ENCODE data around the gene C6orf163. TPM values are rescaled to one million over a fixed set of nuclear protein-coding genes. Genes with fewer than 3 reads are reported as not detected.

The C6orf163 gene
- total RNA-seq, 1 experiment from 2014 or later: 1.2 TPM

DNA sequence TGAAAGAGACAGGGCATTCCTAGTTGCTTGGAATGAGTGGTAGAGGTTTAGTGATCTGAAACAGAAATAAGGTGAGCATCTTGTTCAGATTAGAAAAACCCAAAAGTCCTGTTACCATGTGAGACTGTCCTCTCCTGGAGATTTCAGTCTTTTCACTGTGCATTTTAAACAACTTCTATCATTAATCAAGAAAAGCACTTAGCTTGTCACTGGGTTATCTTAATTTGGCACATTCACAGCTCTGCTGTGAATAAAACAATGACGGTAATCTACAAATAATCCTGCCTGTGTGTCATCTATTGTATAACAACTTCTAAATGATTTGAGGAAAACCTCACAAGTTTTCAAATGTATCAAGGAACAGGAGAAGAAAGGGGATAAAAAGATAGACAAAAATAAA lies 31.8 kb upstream of the C6orf163 start:
- Histone ChIP-seq H3K56ac (ENCODE audit: insufficient read length, low read depth, low read length) (no peak overlapping the region), H2BK12ac (ENCODE audit: insufficient read length, low read depth, low read length) (no peak overlapping the region), H2BK5ac (ENCODE audit: insufficient read length, low read length) (no peak overlapping the region), H3K14ac (ENCODE audit: insufficient read depth, low read length) (no peak overlapping the region), H3K23me2 (ENCODE audit: insufficient read length, low read depth, low read length, poor library complexity, severe bottlenecking) (no peaks in the 10 kb centered on the region), H4K5ac (ENCODE audit: insufficient read length, low read depth, low read length) (no peak overlapping the region), H4K20me1 (ENCODE audit: control insufficient read depth, insufficient read depth, insufficient read length) (no peaks in the 10 kb centered on the region), H3K27me3 (ENCODE audit: insufficient read depth, low read length) (no peaks in the 10 kb centered on the region), H4K91ac (ENCODE audit: insufficient read length, low read depth, low read length) (no peak overlapping the region), H3K18ac (ENCODE audit: insufficient read length, low read depth, low read length) (no peak overlapping the region), H3K79me1 (ENCODE audit: insufficient read depth, low read depth, low read length, poor library complexity, severe bottlenecking) (no peaks in the 10 kb centered on the region), H3K27ac (ENCODE audit: insufficient read length, low read depth, low read length) (no peak overlapping the region), H2BK120ac (ENCODE audit: low read depth, low read length, poor library complexity, severe bottlenecking) (no peak overlapping the region), H2BK20ac (ENCODE audit: low read depth, low read length, poor library complexity, severe bottlenecking) (no peak overlapping the region), H3K23ac (ENCODE audit: insufficient read length, low read depth, low read length) (no peak overlapping the region), H3K4me2 (ENCODE audit: insufficient read depth, insufficient read length, low read length) (no peak overlapping the region), H3K9ac (ENCODE audit: extremely low read depth, insufficient read length, low read length) (no peak overlapping the region), H3K4me1 (ENCODE audit: insufficient read depth, low read length) (no peaks in the 10 kb centered on the region), H4K8ac (replicated peaks; ENCODE audit: insufficient read length, low read depth, low read length) (no peak overlapping the region), H3K79me2 (ENCODE audit: insufficient read depth, low read length) (no peaks in the 10 kb centered on the region), H3K9me3 (ENCODE audit: control insufficient read depth, low read depth, low read length) (no peaks in the 10 kb centered on the region), H3T11ph (ENCODE audit: low read length) (no peak overlapping the region), H2BK15ac (ENCODE audit: low read depth, low read length) (no peak overlapping the region), H2AK5ac (ENCODE audit: insufficient read length, low read length) (no peak overlapping the region), H2AFZ (ENCODE audit: low read length) (no peak overlapping the region), H3K4ac (ENCODE audit: low read depth, low read length) (no peak overlapping the region)
- DNase-seq: no peak
- Mint-ChIP-seq H3K27ac (no peak overlapping the region), H3K4me1 (no peaks in the 10 kb centered on the region), H3K36me3 (ENCODE audit: insufficient read depth in 1 of 3, low read depth in 3 of 3) (no peaks in the 10 kb centered on the region), H3K9me3 (no peaks in the 10 kb centered on the region), H3K27me3 (ENCODE audit: low read depth) (no peaks in the 10 kb centered on the region; the same call in 1 of the 2 replicates), H3K4me3 (no peak overlapping the region)
- no peak for TF ChIP-seq CTCF (conservative IDR thresholded peaks at IDR 0.05)
- whole genome bisulfite sequencing (ENCODE audit: extremely low coverage, insufficient read length, low lambda C conversion rate): no CpG with 5 or more reads among the region's 1 CpG

Measured in H9 (cell line).